GM23338 (cell line): ENCODE results near the gene SMAD3. TPM values are rescaled to one million over a fixed set of nuclear protein-coding genes. Genes with fewer than 3 reads are reported as not detected.

ENCODE experiments used
- ATAC-seq: fragments of 200-7000 bp; cut with Tn5 transposase; 3 replicates; pipeline ENCODE4 v1.9.1; 2020
- DNase-seq: peaks from one replicate; pipeline ENCODE4 v3.0.0-alpha.2; 2015; ENCODE audit warnings: low spot score
- H2AFZ ChIP-seq: fragments of 200-600 bp; sonication (generic); 2 replicates; pipeline ENCODE4 v1.8.0; 2016; ENCODE audit warnings: antibody characterized with exemption, mild to moderate bottlenecking, moderate library complexity
- H3F3A ChIP-seq: fragments of 200-600 bp; sonication (generic); replicated peaks from 2 replicates; pipeline ENCODE4 v1.8.0; 2017; ENCODE audit warnings: antibody characterized with exemption, mixed run types, low read depth
- H3K27ac ChIP-seq: fragments of 200-600 bp; sonication (generic); 2 replicates; pipeline ENCODE4 v1.6.1; 2016; ENCODE audit warnings: low read depth
- H3K27me3 ChIP-seq: fragments of 200-600 bp; sonication (generic); 2 replicates; pipeline ENCODE4 v1.8.0; 2016; ENCODE audit warnings: mild to moderate bottlenecking, mixed run types, moderate library complexity; ENCODE audit not compliant: insufficient read depth
- H3K36me3 ChIP-seq: fragments of 200-600 bp; sonication (generic); 2 replicates; pipeline ENCODE4 v1.8.0; 2016; ENCODE audit warnings: mild to moderate bottlenecking; ENCODE audit not compliant: insufficient read depth
- H3K4me1 ChIP-seq: fragments of 200-600 bp; sonication (generic); 2 replicates; pipeline ENCODE4 v1.8.0; 2016; ENCODE audit warnings: mild to moderate bottlenecking, moderate library complexity; ENCODE audit not compliant: insufficient read depth
- H3K4me2 ChIP-seq: fragments of 200-600 bp; sonication (generic); 2 replicates; pipeline ENCODE4 v1.7.1; 2017; ENCODE audit warnings: mixed run types
- H3K4me3 ChIP-seq: fragments of 200-600 bp; sonication (generic); 2 replicates; pipeline ENCODE4 v1.6.1; 2016; ENCODE audit warnings: mixed run types
- H3K79me2 ChIP-seq: fragments of 200-600 bp; sonication (generic); replicated peaks from 2 replicates; pipeline ENCODE4 v1.8.0; 2017; ENCODE audit warnings: mild to moderate bottlenecking; ENCODE audit not compliant: insufficient read depth
- H3K9me2 ChIP-seq: fragments of 200-600 bp; sonication (generic); 2 replicates; pipeline ENCODE4 v1.8.0; 2017; ENCODE audit not compliant: insufficient read depth
- H4K20me1 ChIP-seq: fragments of 200-600 bp; sonication (generic); replicated peaks from 2 replicates; pipeline ENCODE4 v1.8.0; 2017; ENCODE audit warnings: mild to moderate bottlenecking; ENCODE audit not compliant: insufficient read depth
- H3K27ac Mint-ChIP-seq: 2 replicates; pipeline ENCODE4 v1.8.0; 2020; ENCODE audit warnings: inconsistent platforms, mild to moderate bottlenecking, moderate library complexity, mixed read lengths
- H3K27me3 Mint-ChIP-seq: 3 replicates; pipeline ENCODE4 v1.8.0; 2022; ENCODE audit warnings: low read depth, mild to moderate bottlenecking, moderate library complexity, mixed read lengths, inconsistent platforms; ENCODE audit not compliant: insufficient read depth, poor library complexity
- H3K36me3 Mint-ChIP-seq: 3 replicates; pipeline ENCODE4 v1.8.0; 2021; ENCODE audit warnings: low read depth, mild to moderate bottlenecking, inconsistent platforms, moderate library complexity, mixed read lengths
- H3K4me1 Mint-ChIP-seq: 3 replicates; pipeline ENCODE4 v1.8.0; 2020; ENCODE audit warnings: mild to moderate bottlenecking, inconsistent platforms, mixed read lengths
- H3K4me3 Mint-ChIP-seq: 3 replicates; pipeline ENCODE4 v1.8.0; 2021; ENCODE audit warnings: moderate library complexity, mild to moderate bottlenecking, inconsistent platforms, mixed read lengths
- H3K9me3 Mint-ChIP-seq: 3 replicates; pipeline ENCODE4 v1.8.0; 2020; ENCODE audit warnings: moderate library complexity, mild to moderate bottlenecking, inconsistent platforms, mixed read lengths
- CTCF ChIP-seq, 2 experiments: fragments of 200-600 bp in 1 of 2; sonication (generic) in 1 of 2; conservative IDR thresholded peaks; 2 replicates each; pipeline versions ENCODE4 v1.5.1 to v1.6.1; 2016 to 2017; ENCODE audit warnings: antibody characterized with exemption in 2 of 2, low read depth in 2 of 2, mild to moderate bottlenecking in 2 of 2, moderate library complexity in 1 of 2
- ETS1 ChIP-seq: IDR thresholded peaks from 2 replicates; pipeline ENCODE4 v1.6.1; 2016; ENCODE audit warnings: antibody characterized with exemption
- EZH2 ChIP-seq: fragments of 200-600 bp; sonication (generic); IDR thresholded peaks from one replicate; pipeline ENCODE4 v1.8.0; 2017; ENCODE audit warnings: antibody characterized with exemption, mild to moderate bottlenecking, low read depth; ENCODE audit not compliant: unreplicated experiment
- NANOG ChIP-seq: IDR thresholded peaks from 2 replicates; pipeline ENCODE4 v1.6.1; 2016; ENCODE audit warnings: antibody characterized with exemption, borderline replicate concordance
- REST ChIP-seq: IDR thresholded peaks from one replicate; pipeline ENCODE4 v1.6.1; 2018; ENCODE audit warnings: antibody characterized with exemption; ENCODE audit not compliant: unreplicated experiment
- ZNF114 ChIP-seq: fragments of 250-450 bp; sonication (Bioruptor Pico); IDR thresholded peaks from 2 replicates; pipeline ENCODE4 v1.5.0; 2020; ENCODE audit warnings: mild to moderate bottlenecking, moderate library complexity
- polyA plus RNA-seq: library from polyadenylated mRNA; unstranded; fragments of >200 nt; fragmentation: Nextera tagmentation; extraction: Ambion mirVana; gene quantifications from 2 replicates; pipeline ENCODE4 v1.2.1, GENCODE V29; 2016
- total RNA-seq: library from RNA; depleted of rRNA; stranded (reverse); fragments of >200 nt; shearing (Covaris generic); gene quantifications from 2 replicates; pipeline ENCODE4 v1.2.3, GENCODE V29; 2014

SMAD3 gene
- total and polyA plus RNA-seq, 2 experiments from 2014 or later, result 4.9 to 11.6 TPM

GRCh38 chr15:67166280-67167009, 101.0 kb downstream of the SMAD3 start:
- no peak for ATAC-seq
- H3K36me3 ChIP-seq, result no peaks in the 10 kb centered on the region; the same call in 1 of the 2 replicates
- H3K27me3 Mint-ChIP-seq, result peaks cover 14% of the 10 kb centered on the region

More at GRCh38 chr15:67166280-67167009, 101.0 kb downstream of the SMAD3 start:
- Mint-ChIP-seq H3K4me3 (peak overlapping the region; percentile 46), H3K36me3 (peaks cover 21% of the 10 kb centered on the region), H3K9me3 (no peaks in the 10 kb centered on the region; the same call in 2 of the 3 replicates), H3K27ac (peak overlapping the region; percentile 83), H3K4me1 (peaks cover 57% of the 10 kb centered on the region)
- H3K4me1 ChIP-seq, result peaks cover 28% of the 10 kb centered on the region
- peak overlapping the region; percentile 67 for H3K27ac ChIP-seq
- H3K9me2 ChIP-seq, result no peaks in the 10 kb centered on the region
- no peaks in the 10 kb centered on the region; the same call in 1 of the 2 replicates for H4K20me1 ChIP-seq
- H3F3A ChIP-seq, result peaks cover 15% of the 10 kb centered on the region; the same call in 1 of the 2 replicates
- H3K4me3 ChIP-seq, result peak overlapping the region; percentile 37
- no peak for TF ChIP-seq CTCF (conservative IDR thresholded peaks at IDR 0.05; ENCODE audit: low read depth in 2 of 2)
- TF ChIP-seq REST, result no peak
- TF ChIP-seq NANOG, result no peak
- TF ChIP-seq ETS1, result no peak
- TF ChIP-seq ZNF114 (CRISPR knock-in tag), result no peak
- no peak for TF ChIP-seq EZH2
- no peak for DNase-seq
- no peaks in the 10 kb centered on the region for H3K79me2 ChIP-seq
- peak overlapping the region; percentile 18 for H3K4me2 ChIP-seq
- no peaks in the 10 kb centered on the region for H3K27me3 ChIP-seq
- no peak overlapping the region for H2AFZ ChIP-seq
